Endodermal cell (in vitro differentiated cells): Measurements from ENCODE around the gene UBE2V1. TPM values are rescaled to one million over a fixed set of nuclear protein-coding genes. Genes with fewer than 3 reads are reported as not detected.
A peak's percentile ranks its signal among the peaks of the same experiment; 100 is the strongest.

Experiments used
- DNase-seq: peaks from one replicate; pipeline ENCODE4 v3.0.0-alpha.2; 2017
- H3K27ac ChIP-seq: 2 replicates; pipeline ENCODE4 v1.5.1; 2013; ENCODE audit warnings: mild to moderate bottlenecking, low read depth, low read length, moderate library complexity
- H3K27me3 ChIP-seq: 2 replicates; pipeline ENCODE4 v1.6.1; 2013; ENCODE audit warnings: mild to moderate bottlenecking, low read length, moderate library complexity; ENCODE audit not compliant: insufficient read depth, control insufficient read depth, poor library complexity, severe bottlenecking
- H3K36me3 ChIP-seq: 2 replicates; pipeline ENCODE4 v1.7.0; 2013; ENCODE audit warnings: mild to moderate bottlenecking, low read length, moderate library complexity; ENCODE audit not compliant: control insufficient read depth, insufficient read depth
- H3K4me1 ChIP-seq: one replicate; pipeline ENCODE4 v1.7.0; 2013; ENCODE audit warnings: low read length; ENCODE audit not compliant: control insufficient read depth, insufficient read depth
- H3K4me3 ChIP-seq: 2 replicates; pipeline ENCODE4 v1.5.1; 2013; ENCODE audit warnings: mild to moderate bottlenecking, low read length, moderate library complexity
- H3K9ac ChIP-seq: 2 replicates; pipeline ENCODE4 v1.6.1; 2013; ENCODE audit warnings: mild to moderate bottlenecking, low read length, moderate library complexity; ENCODE audit not compliant: poor library complexity, severe bottlenecking; ENCODE audit errors: extremely low read depth
- H3K9me3 ChIP-seq: 2 replicates; pipeline ENCODE4 v1.6.1; 2013; ENCODE audit warnings: mild to moderate bottlenecking, low read length, moderate library complexity; ENCODE audit not compliant: control insufficient read depth
- H3K27ac Mint-ChIP-seq: 2 replicates; pipeline ENCODE4 v1.8.0; 2020; ENCODE audit warnings: mixed read lengths
- H3K27me3 Mint-ChIP-seq: 2 replicates; pipeline ENCODE4 v1.8.0; 2021; ENCODE audit warnings: mild to moderate bottlenecking, mixed read lengths; ENCODE audit not compliant: insufficient read depth
- H3K36me3 Mint-ChIP-seq: 2 replicates; pipeline ENCODE4 v1.8.0; 2020; ENCODE audit warnings: low read depth, mixed read lengths
- H3K4me1 Mint-ChIP-seq: 2 replicates; pipeline ENCODE4 v1.8.0; 2020; ENCODE audit warnings: mixed read lengths
- H3K4me3 Mint-ChIP-seq: 2 replicates; pipeline ENCODE4 v1.8.0; 2020; ENCODE audit warnings: mild to moderate bottlenecking, moderate library complexity, mixed read lengths
- H3K9me3 Mint-ChIP-seq: 2 replicates; pipeline ENCODE4 v1.8.0; 2020; ENCODE audit warnings: mild to moderate bottlenecking, mixed read lengths
- CTCF ChIP-seq: fragments of 200-600 bp; sonication (generic); conservative IDR thresholded peaks from 2 replicates; pipeline ENCODE4 v1.5.0; 2021; ENCODE audit warnings: antibody characterized with exemption, mild to moderate bottlenecking
- WGBS, 2 experiments: methylation state at CpG; one replicate each; pipeline versions ENCODE4 v1.1.5 to v1.1.7; 2013; ENCODE audit warnings: missing lambda C conversion rate in 2 of 2, mixed read lengths in 1 of 2; ENCODE audit not compliant: insufficient coverage in 1 of 2, insufficient read length in 1 of 2; 5-methylcytosine and 5-hydroxymethylcytosine counted together
- total RNA-seq, 2 donors: library from RNA; stranded (reverse); fragmentation: NEBNext Ultra II Directional in 1 of 2; extraction: Animal tissue kit (Norgen Biotek cat#: 25700) in 1 of 2; gene quantifications; 2 replicates in 1 of 2; 3 replicates in 1 of 2; pipeline ENCODE4 v1.2.1, GENCODE V29; 2021

Gene UBE2V1
- total RNA-seq, 2 donors from 2014 or later: 165 to 168 TPM

- peaks cover 5% of the 10 kb centered on the region for H3K4me1 Mint-ChIP-seq
- no peak overlapping the region for H3K4me3 Mint-ChIP-seq
- no peak overlapping the region for H3K27ac ChIP-seq
- no peak overlapping the region for H3K27ac Mint-ChIP-seq
- no peaks in the 10 kb centered on the region for H3K27me3 ChIP-seq
- no peak for DNase-seq
- no peak overlapping the region for H3K9ac ChIP-seq
- H3K27me3 Mint-ChIP-seq: no peaks in the 10 kb centered on the region
- H3K4me3 ChIP-seq: no peak overlapping the region
- peaks cover 2% of the 10 kb centered on the region for H3K9me3 Mint-ChIP-seq
- no peaks in the 10 kb centered on the region for H3K9me3 ChIP-seq
- H3K36me3 Mint-ChIP-seq: no peaks in the 10 kb centered on the region
- no peak for TF ChIP-seq CTCF
- peaks cover 3% of the 10 kb centered on the region for H3K4me1 ChIP-seq
- 96 to 100% methylated on average over 1 of the region's 1 CpG for WGBS, 2 experiments
- no peaks in the 10 kb centered on the region for H3K36me3 ChIP-seq
Measured at GRCh38 chr20:50057714-50058053, 55.3 kb downstream of the UBE2V1 start.

- 92 to 95% methylated on average over 16 to 21 of the region's 21 CpGs for WGBS, 2 experiments
- H3K4me3 Mint-ChIP-seq: no peak overlapping the region
- H3K27ac Mint-ChIP-seq: no peak overlapping the region
- peaks cover 3% of the 10 kb centered on the region for H3K4me1 ChIP-seq
- no peaks in the 10 kb centered on the region for H3K36me3 ChIP-seq
- DNase-seq: peak; percentile 49
- H3K4me1 Mint-ChIP-seq: peaks cover 5% of the 10 kb centered on the region
- H3K36me3 Mint-ChIP-seq: no peaks in the 10 kb centered on the region
- H3K27me3 Mint-ChIP-seq: no peaks in the 10 kb centered on the region
- no peak for TF ChIP-seq CTCF
- H3K4me3 ChIP-seq: no peak overlapping the region
- no peaks in the 10 kb centered on the region for H3K27me3 ChIP-seq
- H3K9me3 ChIP-seq: no peaks in the 10 kb centered on the region
- H3K27ac ChIP-seq: no peak overlapping the region
- H3K9me3 Mint-ChIP-seq: peaks cover 2% of the 10 kb centered on the region
- no peak overlapping the region for H3K9ac ChIP-seq
Measured at GRCh38 chr20:50056951-50057713, 55.8 kb downstream of the UBE2V1 start.

- Mint-ChIP-seq H3K27me3 (no peaks in the 10 kb centered on the region), H3K4me1 (peaks cover 5% of the 10 kb centered on the region), H3K27ac (no peak overlapping the region), H3K9me3 (peaks cover 2% of the 10 kb centered on the region), H3K36me3 (no peaks in the 10 kb centered on the region), H3K4me3 (no peak overlapping the region)
- Histone ChIP-seq H3K27ac (no peak overlapping the region), H3K9ac (no peak overlapping the region), H3K27me3 (no peaks in the 10 kb centered on the region), H3K4me1 (peaks cover 3% of the 10 kb centered on the region), H3K36me3 (no peaks in the 10 kb centered on the region), H3K4me3 (no peak overlapping the region), H3K9me3 (no peaks in the 10 kb centered on the region)
- no peak for TF ChIP-seq CTCF
- 94 to 99% methylated on average over 9 of the region's 9 CpGs for WGBS, 2 experiments
- no peak for DNase-seq
Measured at GRCh38 chr20:50056408-50056926, 56.5 kb downstream of the UBE2V1 start.
